Measurements from ENCODE around the gene HMGN4. TPM values are rescaled to one million over a fixed set of nuclear protein-coding genes. Genes with fewer than 3 reads are reported as not detected.

Gene HMGN4
- total RNA-seq, 1 experiment from 2014 or later = 54.8 TPM

GRCh38 chr6:26524722-26525370 lies 13.3 kb upstream of the HMGN4 start:
- TF ChIP-seq CTCF (conservative IDR thresholded peaks at IDR 0.05; ENCODE audit: low read depth, low read length) (no peak), EZH2phosphoT487 (IDR thresholded peaks at IDR 0.05; ENCODE audit: borderline replicate concordance, low read length) (no peak), EZH2 (IDR thresholded peaks at IDR 0.05; ENCODE audit: low read length, unreplicated experiment) (no peak)
- ChIA-PET POLR2A (ENCODE audit: unreplicated experiment) (no interaction called here), CTCF (no interaction called here)
- Histone ChIP-seq H3K27me3 (ENCODE audit: low read length) (no peaks in the 10 kb centered on the region), H3K36me3 (ENCODE audit: low read depth, low read length) (no peaks in the 10 kb centered on the region), H3K4me1 (ENCODE audit: insufficient read depth, low read length) (peaks cover 15% of the 10 kb centered on the region), H3K27ac (ENCODE audit: low read length) (no peak overlapping the region), H3K79me2 (ENCODE audit: low read length) (no peaks in the 10 kb centered on the region), H2AFZ (ENCODE audit: low read length) (no peak overlapping the region), H3K4me3 (ENCODE audit: low read length) (no peak overlapping the region), H3F3A (ENCODE audit: low read length, unreplicated experiment) (no peaks in the 10 kb centered on the region), H4K20me1 (ENCODE audit: low read length) (no peaks in the 10 kb centered on the region), H3K9me3 (ENCODE audit: low read length) (no peaks in the 10 kb centered on the region), H3K9ac (ENCODE audit: low read length) (no peak overlapping the region), H3K4me2 (ENCODE audit: low read length) (no peak overlapping the region), H3K9me2 (replicated peaks; ENCODE audit: low read length) (no peaks in the 10 kb centered on the region)
- no TSS peak for BruUV-seq (replicated peaks)
- intact Hi-C loops (cut with micrococcal nuclease) = no loop called here
- ATAC-seq (no peak), DNase-seq (no peak)

GRCh38 chr6:26525838-26526237 lies 12.3 kb upstream of the HMGN4 start:
- Histone ChIP-seq H2AFZ (ENCODE audit: low read length) (no peak overlapping the region), H3F3A (ENCODE audit: low read length, unreplicated experiment) (no peaks in the 10 kb centered on the region), H3K27me3 (ENCODE audit: low read length) (no peaks in the 10 kb centered on the region), H3K27ac (ENCODE audit: low read length) (no peak overlapping the region), H3K36me3 (ENCODE audit: low read depth, low read length) (no peaks in the 10 kb centered on the region), H3K9me3 (ENCODE audit: low read length) (no peaks in the 10 kb centered on the region), H3K79me2 (ENCODE audit: low read length) (no peaks in the 10 kb centered on the region), H3K9me2 (replicated peaks; ENCODE audit: low read length) (no peaks in the 10 kb centered on the region), H4K20me1 (ENCODE audit: low read length) (no peaks in the 10 kb centered on the region), H3K4me3 (ENCODE audit: low read length) (no peak overlapping the region), H3K4me2 (ENCODE audit: low read length) (no peak overlapping the region), H3K4me1 (ENCODE audit: insufficient read depth, low read length) (0 out of 2 replicates have a peak, but pooled peaks cover 8% of the 10 kb centered on the region), H3K9ac (ENCODE audit: low read length) (no peak overlapping the region)
- intact Hi-C loops (cut with micrococcal nuclease) = no loop called here
- ATAC-seq (no peak), DNase-seq (no peak)
- POLR2A ChIA-PET (ENCODE audit: unreplicated experiment) = no interaction called here
- CTCF ChIA-PET = no interaction called here
- TF ChIP-seq EZH2 (IDR thresholded peaks at IDR 0.05; ENCODE audit: low read length, unreplicated experiment) (no peak), EZH2phosphoT487 (IDR thresholded peaks at IDR 0.05; ENCODE audit: borderline replicate concordance, low read length) (no peak), CTCF (conservative IDR thresholded peaks at IDR 0.05; ENCODE audit: low read depth, low read length) (no peak)
- no TSS peak for BruUV-seq (replicated peaks)

GRCh38 chr6:26526928-26527327 lies 11.2 kb upstream of the HMGN4 start:
- H3K9me3 ChIP-seq (ENCODE audit: low read length) = no peaks in the 10 kb centered on the region
- H3K4me3 ChIP-seq (ENCODE audit: low read length) = no peak overlapping the region
- H3K36me3 ChIP-seq (ENCODE audit: low read depth, low read length) = no peaks in the 10 kb centered on the region
- no peak for DNase-seq
- H3K27me3 ChIP-seq (ENCODE audit: low read length) = no peaks in the 10 kb centered on the region
- H3K27ac ChIP-seq (ENCODE audit: low read length) = no peak overlapping the region
- no TSS peak for BruUV-seq (replicated peaks)
- intact Hi-C loops (cut with micrococcal nuclease) = no loop called here
- no peaks in the 10 kb centered on the region for H3K79me2 ChIP-seq (ENCODE audit: low read length)
- H3K4me1 ChIP-seq (ENCODE audit: insufficient read depth, low read length) = 0 out of 2 replicates have a peak, but pooled peaks cover 8% of the 10 kb centered on the region
- H3K9ac ChIP-seq (ENCODE audit: low read length) = no peak overlapping the region
- POLR2A ChIA-PET (ENCODE audit: unreplicated experiment) = no interaction called here
- no peaks in the 10 kb centered on the region for H4K20me1 ChIP-seq (ENCODE audit: low read length)
- TF ChIP-seq EZH2 (IDR thresholded peaks at IDR 0.05; ENCODE audit: low read length, unreplicated experiment) = no peak
- no peak for TF ChIP-seq CTCF (conservative IDR thresholded peaks at IDR 0.05; ENCODE audit: low read depth, low read length)
- no peak for TF ChIP-seq EZH2phosphoT487 (IDR thresholded peaks at IDR 0.05; ENCODE audit: borderline replicate concordance, low read length)
- no peak overlapping the region for H2AFZ ChIP-seq (ENCODE audit: low read length)
- no peaks in the 10 kb centered on the region for H3F3A ChIP-seq (ENCODE audit: low read length, unreplicated experiment)
- no peak overlapping the region for H3K4me2 ChIP-seq (ENCODE audit: low read length)
- CTCF ChIA-PET = no interaction called here
- no peaks in the 10 kb centered on the region for H3K9me2 ChIP-seq (replicated peaks; ENCODE audit: low read length)
- ATAC-seq = no peak
